Osteoblast (primary cell): ENCODE results near the gene MAPK12. TPM values are rescaled to one million over a fixed set of nuclear protein-coding genes. Genes with fewer than 3 reads are reported as not detected.

Source experiments
- DNase-seq: peaks from one replicate; pipeline ENCODE4 v3.0.0; 2011; ENCODE audit warnings: low spot score, mixed read lengths; ENCODE audit not compliant: insufficient read length; ENCODE audit errors: missing footprints
- H2AFZ ChIP-seq: 2 replicates; pipeline ENCODE4 v1.6.0; 2011; ENCODE audit warnings: mild to moderate bottlenecking, low read length
- H3K27ac ChIP-seq: 2 replicates; pipeline ENCODE4 v1.5.1; 2011; ENCODE audit warnings: mild to moderate bottlenecking, low read depth, low read length, moderate library complexity
- H3K27me3 ChIP-seq: 2 replicates; pipeline ENCODE4 v1.6.0; 2012; ENCODE audit warnings: mild to moderate bottlenecking, control low read depth, inconsistent platforms, low read length, moderate library complexity; ENCODE audit not compliant: insufficient read depth
- H3K36me3 ChIP-seq: 2 replicates; pipeline ENCODE4 v1.5.1; 2011; ENCODE audit warnings: mild to moderate bottlenecking, low read length, control low read depth, moderate library complexity; ENCODE audit not compliant: insufficient read depth
- H3K4me1 ChIP-seq: 2 replicates; pipeline ENCODE4 v1.5.1; 2011; ENCODE audit warnings: mild to moderate bottlenecking, low read length, control low read depth, moderate library complexity; ENCODE audit not compliant: insufficient read depth
- H3K4me2 ChIP-seq: 2 replicates; pipeline ENCODE4 v1.6.0; 2011; ENCODE audit warnings: mild to moderate bottlenecking, low read length; ENCODE audit not compliant: insufficient read depth
- H3K4me3 ChIP-seq: fragments of 200-600 bp; sonication (generic); 3 replicates; pipeline ENCODE4 v1.5.1; 2012; ENCODE audit warnings: mild to moderate bottlenecking, low read length, inconsistent platforms; ENCODE audit not compliant: insufficient read depth
- H3K79me2 ChIP-seq: 2 replicates; pipeline ENCODE4 v1.6.0; 2012; ENCODE audit warnings: mild to moderate bottlenecking, low read length, control low read depth, inconsistent platforms; ENCODE audit not compliant: insufficient read depth
- H3K9me3 ChIP-seq: 2 replicates; pipeline ENCODE4 v1.5.1; 2011; ENCODE audit warnings: low read depth, low read length, control low read depth
- H4K20me1 ChIP-seq: 2 replicates; pipeline ENCODE4 v1.6.0; 2012; ENCODE audit warnings: mild to moderate bottlenecking, low read length, control low read depth; ENCODE audit not compliant: insufficient read depth
- total RNA-seq: library from RNA; depleted of rRNA; stranded (reverse); fragments of >200 nt; gene quantifications from 2 replicates; pipeline ENCODE4 v1.2.3, GENCODE V29; 2012
- TF ChIP-seq, protein P1 (sequence below): IDR thresholded peaks from 2 replicates; pipeline ENCODE4 v1.5.1; 2011; ENCODE audit warnings: mild to moderate bottlenecking, low read depth, low read length, moderate library complexity; ENCODE audit errors: extremely low read depth

Gene MAPK12
- total RNA-seq, 1 donor, result 34.0 TPM

DNA sequence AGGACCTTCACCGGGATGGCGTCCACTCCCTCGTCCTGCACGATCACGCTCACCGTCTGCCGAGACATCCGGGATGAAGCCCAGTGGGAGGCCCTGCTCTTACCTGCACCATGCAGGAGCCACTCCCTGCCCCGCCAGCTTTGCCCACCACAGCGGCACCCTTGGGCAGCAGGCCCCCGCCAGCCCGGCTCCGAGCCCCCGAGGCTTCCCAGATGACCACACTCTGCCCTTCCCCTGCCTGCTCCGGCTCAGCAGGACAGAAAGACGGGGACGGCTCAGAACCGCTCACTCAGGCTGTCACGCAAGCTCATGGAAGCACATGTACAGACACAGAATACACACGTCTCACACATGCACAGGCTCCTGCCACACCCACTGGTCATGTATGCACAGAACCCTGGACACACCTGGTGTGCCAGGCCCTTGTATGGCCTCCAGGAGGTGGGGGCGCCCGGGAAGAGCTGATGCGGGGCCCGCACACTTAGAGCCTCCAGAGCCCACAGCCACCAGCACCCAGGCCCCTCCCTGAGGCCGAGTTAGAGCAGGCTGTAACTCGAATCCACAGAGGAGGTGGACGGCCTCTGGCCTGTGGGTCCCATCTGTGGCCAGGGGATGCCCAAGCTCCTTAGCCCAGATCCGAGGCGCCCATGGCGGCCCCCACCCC, 17.6 kb upstream of the MAPK12 start:
- H3K36me3 ChIP-seq, result peaks cover 83% of the 10 kb centered on the region
- H3K27me3 ChIP-seq, result no peaks in the 10 kb centered on the region
- H3K9me3 ChIP-seq, result no peaks in the 10 kb centered on the region
- no peak overlapping the region for H3K27ac ChIP-seq
- H3K4me2 ChIP-seq, result no peak overlapping the region
- H4K20me1 ChIP-seq, result peaks cover 36% of the 10 kb centered on the region
- H3K4me1 ChIP-seq, result no peaks in the 10 kb centered on the region
- no peak for DNase-seq
- no peak overlapping the region for H3K4me3 ChIP-seq
- TF ChIP-seq, protein P1, sequence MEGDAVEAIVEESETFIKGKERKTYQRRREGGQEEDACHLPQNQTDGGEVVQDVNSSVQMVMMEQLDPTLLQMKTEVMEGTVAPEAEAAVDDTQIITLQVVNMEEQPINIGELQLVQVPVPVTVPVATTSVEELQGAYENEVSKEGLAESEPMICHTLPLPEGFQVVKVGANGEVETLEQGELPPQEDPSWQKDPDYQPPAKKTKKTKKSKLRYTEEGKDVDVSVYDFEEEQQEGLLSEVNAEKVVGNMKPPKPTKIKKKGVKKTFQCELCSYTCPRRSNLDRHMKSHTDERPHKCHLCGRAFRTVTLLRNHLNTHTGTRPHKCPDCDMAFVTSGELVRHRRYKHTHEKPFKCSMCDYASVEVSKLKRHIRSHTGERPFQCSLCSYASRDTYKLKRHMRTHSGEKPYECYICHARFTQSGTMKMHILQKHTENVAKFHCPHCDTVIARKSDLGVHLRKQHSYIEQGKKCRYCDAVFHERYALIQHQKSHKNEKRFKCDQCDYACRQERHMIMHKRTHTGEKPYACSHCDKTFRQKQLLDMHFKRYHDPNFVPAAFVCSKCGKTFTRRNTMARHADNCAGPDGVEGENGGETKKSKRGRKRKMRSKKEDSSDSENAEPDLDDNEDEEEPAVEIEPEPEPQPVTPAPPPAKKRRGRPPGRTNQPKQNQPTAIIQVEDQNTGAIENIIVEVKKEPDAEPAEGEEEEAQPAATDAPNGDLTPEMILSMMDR, result no peak
- no peak overlapping the region for H2AFZ ChIP-seq
- H3K79me2 ChIP-seq, result peaks cover 25% of the 10 kb centered on the region

DNA sequence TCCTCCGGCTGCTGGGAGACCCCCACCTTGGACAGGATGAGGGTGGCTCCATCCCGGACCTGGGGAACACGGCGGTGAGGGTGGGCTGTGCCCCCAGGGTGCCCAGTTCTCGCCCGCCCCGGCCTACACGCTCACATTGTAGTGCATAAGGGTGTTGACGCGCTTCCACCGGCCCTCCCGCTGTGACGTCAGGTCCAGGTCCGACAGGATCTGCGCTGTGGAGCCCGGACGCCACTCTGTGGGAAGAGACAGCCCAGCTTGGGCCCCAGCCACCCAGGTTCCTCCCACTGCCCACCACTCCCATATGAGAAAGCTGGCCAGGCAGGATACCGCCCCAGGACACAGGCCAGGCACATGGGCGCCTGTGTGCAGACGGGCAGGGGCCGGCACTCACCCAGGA, 17.0 kb upstream of the MAPK12 start:
- Histone ChIP-seq H4K20me1 (peaks cover 38% of the 10 kb centered on the region), H3K4me3 (no peak overlapping the region), H3K9me3 (no peaks in the 10 kb centered on the region), H3K27me3 (no peaks in the 10 kb centered on the region), H3K36me3 (peaks cover 82% of the 10 kb centered on the region), H2AFZ (no peak overlapping the region), H3K4me1 (no peaks in the 10 kb centered on the region), H3K27ac (no peak overlapping the region), H3K79me2 (peaks cover 21% of the 10 kb centered on the region), H3K4me2 (no peak overlapping the region)
- no peak for DNase-seq
- TF ChIP-seq, protein P1, result no peak

DNA sequence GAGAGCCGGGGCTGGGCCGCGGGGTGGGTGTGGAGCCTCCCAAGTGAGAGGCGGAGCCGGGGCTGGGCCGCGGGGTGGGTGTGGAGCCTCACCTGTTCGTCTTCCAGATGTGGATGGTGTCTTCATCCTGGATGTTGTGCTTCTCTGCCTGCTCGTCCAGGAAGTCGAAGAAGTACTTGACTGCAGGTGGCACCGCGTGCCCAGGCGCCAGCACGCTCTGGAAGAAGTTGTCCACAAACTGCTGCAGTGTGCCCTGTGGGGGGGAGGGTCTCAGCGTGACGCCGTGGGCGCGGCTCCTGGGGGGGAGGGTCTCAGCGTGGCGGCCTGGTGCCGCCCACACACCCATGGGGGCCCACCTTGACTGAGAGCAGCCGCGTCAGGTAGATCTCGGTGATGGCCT, 16.3 kb upstream of the MAPK12 start:
- no peak for DNase-seq
- Histone ChIP-seq H3K27ac (no peak overlapping the region), H3K4me1 (no peaks in the 10 kb centered on the region), H3K36me3 (peaks cover 77% of the 10 kb centered on the region), H4K20me1 (peaks cover 40% of the 10 kb centered on the region), H3K79me2 (peaks cover 17% of the 10 kb centered on the region), H3K27me3 (no peaks in the 10 kb centered on the region), H3K9me3 (no peaks in the 10 kb centered on the region), H3K4me2 (no peak overlapping the region), H2AFZ (no peak overlapping the region), H3K4me3 (no peak overlapping the region)
- TF ChIP-seq, protein P1, result no peak

DNA sequence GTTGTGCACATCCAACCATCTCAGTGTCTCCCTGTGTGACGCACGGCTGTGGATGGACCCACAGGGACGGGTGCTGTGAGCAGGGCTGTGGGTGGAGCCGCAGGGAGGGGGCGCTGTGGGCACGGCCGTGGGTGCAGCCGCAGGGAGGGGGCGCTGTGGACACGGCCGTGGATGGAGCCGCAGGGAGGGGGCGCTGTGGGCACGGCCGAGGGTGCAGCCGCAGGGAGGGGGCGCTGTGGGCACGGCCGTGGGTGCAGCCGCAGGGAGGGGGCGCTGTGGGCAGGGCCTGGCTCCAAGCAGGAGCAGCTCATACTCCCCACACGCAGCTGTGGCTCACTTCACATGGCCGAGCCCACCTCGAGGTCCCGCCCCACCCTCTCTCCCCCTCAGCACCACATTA, 14.7 kb upstream of the MAPK12 start:
- TF ChIP-seq, protein P1, result peak; percentile 43
- H3K36me3 ChIP-seq, result peaks cover 66% of the 10 kb centered on the region
- H3K4me2 ChIP-seq, result no peak overlapping the region
- H3K4me3 ChIP-seq, result no peak overlapping the region
- H3K4me1 ChIP-seq, result peaks cover 6% of the 10 kb centered on the region
- peaks cover 35% of the 10 kb centered on the region for H4K20me1 ChIP-seq
- no peak overlapping the region for H2AFZ ChIP-seq
- peaks cover 7% of the 10 kb centered on the region for H3K79me2 ChIP-seq
- no peaks in the 10 kb centered on the region for H3K27me3 ChIP-seq
- DNase-seq, result peak; percentile 96
- no peak overlapping the region for H3K27ac ChIP-seq
- no peaks in the 10 kb centered on the region for H3K9me3 ChIP-seq
